T-helper 17 cell (primary cell): ENCODE results near the gene ELOVL2. TPM values are rescaled to one million over a fixed set of nuclear protein-coding genes. Genes with fewer than 3 reads are reported as not detected.

Experiments used
- ATAC-seq: fragments of 150-1000 bp; cut with Tn5 transposase; 2 replicates; pipeline ENCODE4 v1.10.0; 2021; ENCODE audit warnings: mild to moderate bottlenecking, moderate library complexity
- DNase-seq, 3 donors: peaks; one replicate each; pipeline versions ENCODE4 v3.0.0 to v3.0.0-alpha.2; 2020 to 2021
- H3K9me3 ChIP-seq: one replicate; pipeline ENCODE4 v1.7.0; 2013; ENCODE audit warnings: low read length, mild to moderate bottlenecking; ENCODE audit not compliant: control insufficient read depth, poor library complexity, severe bottlenecking
- H3K27ac Mint-ChIP-seq: one replicate; pipeline ENCODE4 v1.8.0; 2022; ENCODE audit warnings: mild to moderate bottlenecking, moderate library complexity, mixed read lengths
- H3K27me3 Mint-ChIP-seq: one replicate; pipeline ENCODE4 v1.8.0; 2022; ENCODE audit warnings: mixed read lengths
- H3K36me3 Mint-ChIP-seq: one replicate; pipeline ENCODE4 v1.8.0; 2022; ENCODE audit warnings: low read depth, mixed read lengths
- H3K4me1 Mint-ChIP-seq: one replicate; pipeline ENCODE4 v1.8.0; 2022; ENCODE audit warnings: mild to moderate bottlenecking, mixed read lengths
- H3K4me3 Mint-ChIP-seq: one replicate; pipeline ENCODE4 v1.8.0; 2022; ENCODE audit warnings: mild to moderate bottlenecking, moderate library complexity, mixed read lengths
- total RNA-seq, 4 donors: library from RNA in 2 of 4; stranded (reverse) in 2 of 4; gene quantifications; one replicate each; pipeline ENCODE4 v1.2.3 and lab custom pipeline; 2022 to 2026

The ELOVL2 gene
- total RNA-seq, 2 donors from 2014 or later, result not detected

- ATAC-seq, result no peak
- H3K9me3 ChIP-seq, result no peaks in the 10 kb centered on the region
- no peak overlapping the region for H3K4me3 Mint-ChIP-seq
- DNase-seq, result no peak
- H3K27me3 Mint-ChIP-seq, result peaks cover 18% of the 10 kb centered on the region
- H3K36me3 Mint-ChIP-seq, result peaks cover 2% of the 10 kb centered on the region
- H3K27ac Mint-ChIP-seq, result no peak overlapping the region
- no peaks in the 10 kb centered on the region for H3K4me1 Mint-ChIP-seq
Observed at GRCh38 chr6:10977231-10977968, 66.7 kb downstream of the ELOVL2 start.

GRCh38 chr6:10976571-10976970 lies 67.5 kb downstream of the ELOVL2 start:
- ATAC-seq, result no peak
- Mint-ChIP-seq H3K27ac (no peak overlapping the region), H3K4me1 (no peaks in the 10 kb centered on the region), H3K4me3 (no peak overlapping the region), H3K36me3 (peaks cover 2% of the 10 kb centered on the region), H3K27me3 (peaks cover 13% of the 10 kb centered on the region)
- DNase-seq, result no peak
- no peaks in the 10 kb centered on the region for H3K9me3 ChIP-seq

GRCh38 chr6:10972196-10972595 lies 71.9 kb downstream of the ELOVL2 start:
- H3K36me3 Mint-ChIP-seq, result peaks cover 4% of the 10 kb centered on the region
- H3K9me3 ChIP-seq, result no peaks in the 10 kb centered on the region
- H3K4me1 Mint-ChIP-seq, result no peaks in the 10 kb centered on the region
- no peak for ATAC-seq
- H3K4me3 Mint-ChIP-seq, result no peak overlapping the region
- no peak for DNase-seq
- H3K27me3 Mint-ChIP-seq, result peaks cover 6% of the 10 kb centered on the region
- no peak overlapping the region for H3K27ac Mint-ChIP-seq

GRCh38 chr6:10970731-10971130 lies 73.4 kb downstream of the ELOVL2 start:
- DNase-seq (no peak), ATAC-seq (no peak)
- no peak overlapping the region for H3K27ac Mint-ChIP-seq
- no peaks in the 10 kb centered on the region for H3K9me3 ChIP-seq
- peaks cover 4% of the 10 kb centered on the region for H3K36me3 Mint-ChIP-seq
- H3K4me1 Mint-ChIP-seq, result no peaks in the 10 kb centered on the region
- H3K27me3 Mint-ChIP-seq, result peaks cover 6% of the 10 kb centered on the region
- no peak overlapping the region for H3K4me3 Mint-ChIP-seq

- H3K4me3 Mint-ChIP-seq, result no peak overlapping the region
- H3K27me3 Mint-ChIP-seq, result peaks cover 6% of the 10 kb centered on the region
- H3K4me1 Mint-ChIP-seq, result no peaks in the 10 kb centered on the region
- no peaks in the 10 kb centered on the region for H3K9me3 ChIP-seq
- ATAC-seq (no peak), DNase-seq (no peak)
- H3K27ac Mint-ChIP-seq, result no peak overlapping the region
- H3K36me3 Mint-ChIP-seq, result peaks cover 4% of the 10 kb centered on the region
Observed at GRCh38 chr6:10968776-10969175, 75.3 kb downstream of the ELOVL2 start.

GRCh38 chr6:10964684-10965083 lies 79.4 kb downstream of the ELOVL2 start:
- no peak overlapping the region for H3K4me3 Mint-ChIP-seq
- H3K27ac Mint-ChIP-seq, result no peak overlapping the region
- no peaks in the 10 kb centered on the region for H3K9me3 ChIP-seq
- DNase-seq, result no peak
- ATAC-seq, result no peak
- H3K36me3 Mint-ChIP-seq, result peaks cover 4% of the 10 kb centered on the region
- H3K27me3 Mint-ChIP-seq, result peaks cover 19% of the 10 kb centered on the region
- H3K4me1 Mint-ChIP-seq, result no peaks in the 10 kb centered on the region

GRCh38 chr6:10963113-10963512 lies 81.0 kb downstream of the ELOVL2 start:
- Mint-ChIP-seq H3K4me3 (no peak overlapping the region), H3K4me1 (no peaks in the 10 kb centered on the region), H3K36me3 (no peaks in the 10 kb centered on the region), H3K27me3 (peaks cover 19% of the 10 kb centered on the region), H3K27ac (no peak overlapping the region)
- DNase-seq (no peak), ATAC-seq (no peak)
- no peaks in the 10 kb centered on the region for H3K9me3 ChIP-seq

GRCh38 chr6:10962673-10963072 lies 81.4 kb downstream of the ELOVL2 start:
- H3K9me3 ChIP-seq, result no peaks in the 10 kb centered on the region
- Mint-ChIP-seq H3K4me3 (no peak overlapping the region), H3K27ac (no peak overlapping the region), H3K36me3 (no peaks in the 10 kb centered on the region), H3K27me3 (peaks cover 19% of the 10 kb centered on the region), H3K4me1 (no peaks in the 10 kb centered on the region)
- no peak for ATAC-seq
- DNase-seq, result no peak

- Mint-ChIP-seq H3K27me3 (peaks cover 19% of the 10 kb centered on the region), H3K36me3 (no peaks in the 10 kb centered on the region), H3K4me1 (no peaks in the 10 kb centered on the region), H3K4me3 (no peak overlapping the region), H3K27ac (no peak overlapping the region)
- H3K9me3 ChIP-seq, result no peaks in the 10 kb centered on the region
- no peak for DNase-seq
- ATAC-seq, result no peak
Observed at GRCh38 chr6:10961837-10962236, 82.3 kb downstream of the ELOVL2 start.

- H3K27ac Mint-ChIP-seq, result no peak overlapping the region
- no peaks in the 10 kb centered on the region for H3K4me1 Mint-ChIP-seq
- no peak overlapping the region for H3K4me3 Mint-ChIP-seq
- H3K36me3 Mint-ChIP-seq, result no peaks in the 10 kb centered on the region
- ATAC-seq (no peak), DNase-seq (no peak)
- no peaks in the 10 kb centered on the region for H3K9me3 ChIP-seq
- peaks cover 19% of the 10 kb centered on the region for H3K27me3 Mint-ChIP-seq
Observed at GRCh38 chr6:10960171-10960570, 83.9 kb downstream of the ELOVL2 start.

GRCh38 chr6:10957414-10957886 lies 86.7 kb downstream of the ELOVL2 start:
- H3K36me3 Mint-ChIP-seq, result no peaks in the 10 kb centered on the region
- H3K27ac Mint-ChIP-seq, result no peak overlapping the region
- no peak overlapping the region for H3K4me3 Mint-ChIP-seq
- no peaks in the 10 kb centered on the region for H3K9me3 ChIP-seq
- peaks cover 18% of the 10 kb centered on the region for H3K27me3 Mint-ChIP-seq
- ATAC-seq (no peak), DNase-seq (no peak)
- H3K4me1 Mint-ChIP-seq, result no peaks in the 10 kb centered on the region

- Mint-ChIP-seq H3K4me1 (no peaks in the 10 kb centered on the region), H3K36me3 (no peaks in the 10 kb centered on the region), H3K27ac (no peak overlapping the region)
Observed at GRCh38 chr6:10956776-10957175, 87.3 kb downstream of the ELOVL2 start.

GRCh38 chr6:10954590-10955010 lies 89.5 kb downstream of the ELOVL2 start:
- H3K27me3 Mint-ChIP-seq, result peaks cover 17% of the 10 kb centered on the region
- H3K27ac Mint-ChIP-seq, result no peak overlapping the region
- H3K9me3 ChIP-seq, result no peaks in the 10 kb centered on the region
- no peak overlapping the region for H3K4me3 Mint-ChIP-seq
- DNase-seq (peak; percentile 15 to 51 (median 40)), ATAC-seq (peak; percentile 74)
- H3K4me1 Mint-ChIP-seq, result no peaks in the 10 kb centered on the region
- peaks cover 3% of the 10 kb centered on the region for H3K36me3 Mint-ChIP-seq

More at GRCh38 chr6:10956776-10957175, 87.3 kb downstream of the ELOVL2 start:
- no peak for DNase-seq
- H3K9me3 ChIP-seq, result no peaks in the 10 kb centered on the region
- Mint-ChIP-seq H3K27me3 (peaks cover 22% of the 10 kb centered on the region), H3K4me3 (no peak overlapping the region)
- ATAC-seq, result no peak

GRCh38 chr6:10951675-10952282 lies 92.3 kb downstream of the ELOVL2 start:
- DNase-seq (no peak), ATAC-seq (no peak)
- H3K4me1 Mint-ChIP-seq, result no peaks in the 10 kb centered on the region
- H3K4me3 Mint-ChIP-seq, result no peak overlapping the region
- peaks cover 6% of the 10 kb centered on the region for H3K36me3 Mint-ChIP-seq
- no peak overlapping the region for H3K27ac Mint-ChIP-seq
- H3K27me3 Mint-ChIP-seq, result peaks cover 25% of the 10 kb centered on the region
- no peaks in the 10 kb centered on the region for H3K9me3 ChIP-seq
